Gastroesophageal sphincter (tissue), 4 donors: ENCODE data around the gene HNRNPD. TPM values are rescaled to one million over a fixed set of nuclear protein-coding genes. Genes with fewer than 3 reads are reported as not detected.
"Not testable (repeated sequence)": the region's sequence is repeated elsewhere in the genome, so short reads cannot be mapped to it uniquely, and the experiment has no call there.

ENCODE experiments used
- ATAC-seq: fragments of 150-250 bp; one replicate; pipeline ENCODE4 v1.9.1; 2016; ENCODE audit warnings: mild to moderate bottlenecking, moderate library complexity
- H3K27ac ChIP-seq, 4 donors: fragments of 200-600 bp; sonication (generic) in 3 of 4; 1 replicate in 3 of 4; 2 replicates in 1 of 4; pipeline ENCODE4 v1.5.1; 2016 to 2019
- H3K27me3 ChIP-seq: fragments of 200-600 bp; sonication (generic); one replicate; pipeline ENCODE4 v1.5.1; 2019
- H3K36me3 ChIP-seq, 2 donors: fragments of 200-600 bp; sonication (generic); one replicate each; pipeline ENCODE4 v1.5.1; 2019; ENCODE audit warnings: control low read depth in 1 of 2
- H3K4me1 ChIP-seq, 3 donors: fragments of 200-600 bp; sonication (generic); 1 replicate in 2 of 3; 2 replicates in 1 of 3; pipeline ENCODE4 v1.5.1; 2016 to 2019; ENCODE audit warnings: control low read depth in 2 of 3
- H3K4me3 ChIP-seq, 2 donors: fragments of 200-600 bp; sonication (generic); one replicate each; pipeline ENCODE4 v1.5.1; 2019; ENCODE audit warnings: mild to moderate bottlenecking in 1 of 2, moderate library complexity in 1 of 2
- H3K9me3 ChIP-seq, 3 donors: fragments of 200-600 bp; sonication (generic); one replicate each; pipeline ENCODE4 v1.5.1; 2017 to 2019; ENCODE audit warnings: control low read depth in 2 of 3
- CTCF ChIP-seq, 4 experiments: fragments of 200-600 bp in 2 of 4; fragments of 450-650 bp in 2 of 4; sonication (generic) in 1 of 4; IDR thresholded peaks; one replicate each; pipeline ENCODE4 v1.5.1; 2017 to 2019; ENCODE audit warnings: antibody characterized with exemption in 4 of 4, mild to moderate bottlenecking in 2 of 4, moderate library complexity in 2 of 4
- EP300 ChIP-seq: sonication (generic); formaldehyde crosslinking; IDR thresholded peaks from one replicate; pipeline ENCODE4 v1.6.1; 2017; ENCODE audit warnings: antibody characterized with exemption, mild to moderate bottlenecking
- POLR2A ChIP-seq, 2 donors: fragments of 450-650 bp; IDR thresholded peaks; one replicate each; pipeline ENCODE4 v1.6.1; 2017; ENCODE audit warnings: antibody characterized with exemption in 2 of 2, mild to moderate bottlenecking in 2 of 2, moderate library complexity in 1 of 2
- POLR2AphosphoS5 ChIP-seq: sonication (generic); formaldehyde crosslinking; IDR thresholded peaks from one replicate; pipeline ENCODE4 v1.6.1; 2017; ENCODE audit warnings: antibody characterized with exemption
- WGBS, 2 donors: methylation state at CpG; one replicate each; pipeline ENCODE4 v1.1.5; 2018; ENCODE audit warnings: low coverage in 1 of 2; 5-methylcytosine and 5-hydroxymethylcytosine counted together
- total RNA-seq, 4 donors: library from RNA; depleted of rRNA; stranded (reverse); fragments of >200 nt; gene quantifications; one replicate each; pipeline ENCODE4 v1.1.0, GENCODE V29; 2016

Gene HNRNPD
- total RNA-seq, 4 donors from 2014 or later, result 47.8 to 82.5 (median 72.8) TPM

GRCh38 chr4:82388405-82388804 is 14.6 kb upstream of the HNRNPD start:
- Histone ChIP-seq H3K27ac (no peak overlapping the region), H3K36me3 (no peaks in the 10 kb centered on the region), H3K9me3 (no peaks in the 10 kb centered on the region), H3K4me1 (peaks cover 0 to 12% (median 4%) of the 10 kb centered on the region in 3 donors), H3K27me3 (no peaks in the 10 kb centered on the region), H3K4me3 (no peak overlapping the region)
- WGBS, 2 donors, result 44 to 58% methylated on average over 1 of the region's 1 CpG
- no peak for ATAC-seq
- TF ChIP-seq CTCF (IDR thresholded peaks at IDR 0.05), result peak in 1 of 4 experiments; percentile 46
- TF ChIP-seq POLR2AphosphoS5, result no peak
- no peak for TF ChIP-seq POLR2A (IDR thresholded peaks at IDR 0.05)
- TF ChIP-seq EP300, result no peak

- not testable (repeated sequence) for H3K27me3 ChIP-seq, H3K9me3 ChIP-seq, H3K27ac ChIP-seq, H3K36me3 ChIP-seq, H3K4me3 ChIP-seq, ATAC-seq
- peaks cover 0 to 19% (median 4%) of the 10 kb centered on the region in 3 donors for H3K4me1 ChIP-seq
- 88 to 91% methylated on average over 8 of the region's 8 CpGs for WGBS, 2 donors
Observed at GRCh38 chr4:82386312-82386711, 12.5 kb upstream of the HNRNPD start.

GRCh38 chr4:82382751-82383150 is 9.0 kb upstream of the HNRNPD start:
- Histone ChIP-seq H3K4me3 (no peak overlapping the region), H3K9me3 (no peaks in the 10 kb centered on the region), H3K27ac (no peak overlapping the region), H3K36me3 (peaks cover 0 to 10% of the 10 kb centered on the region in 2 donors), H3K27me3 (no peaks in the 10 kb centered on the region), H3K4me1 (peaks cover 0 to 21% (median 5%) of the 10 kb centered on the region in 3 donors)
- no peak for ATAC-seq
- WGBS, 2 donors, result 69 to 84% methylated on average over 2 of the region's 2 CpGs
- no peak for TF ChIP-seq EP300
- no peak for TF ChIP-seq CTCF (IDR thresholded peaks at IDR 0.05)
- TF ChIP-seq POLR2A (IDR thresholded peaks at IDR 0.05), result no peak
- no peak for TF ChIP-seq POLR2AphosphoS5

- no peak overlapping the region for H3K4me3 ChIP-seq
- WGBS, 2 donors, result 43 to 63% methylated on average over 1 to 2 of the region's 2 CpGs
- H3K27ac ChIP-seq, result no peak overlapping the region
- no peak for TF ChIP-seq POLR2AphosphoS5
- no peak for TF ChIP-seq EP300
- TF ChIP-seq CTCF (IDR thresholded peaks at IDR 0.05), result no peak
- H3K4me1 ChIP-seq, result peaks cover 0 to 31% (median 5%) of the 10 kb centered on the region in 3 donors
- H3K27me3 ChIP-seq, result no peaks in the 10 kb centered on the region
- ATAC-seq, result no peak
- peaks cover 0 to 10% of the 10 kb centered on the region in 2 donors for H3K36me3 ChIP-seq
- no peaks in the 10 kb centered on the region for H3K9me3 ChIP-seq
Observed at GRCh38 chr4:82381661-82382296, 8.0 kb upstream of the HNRNPD start.

GRCh38 chr4:82381235-82381634 is 7.4 kb upstream of the HNRNPD start:
- no peaks in the 10 kb centered on the region for H3K9me3 ChIP-seq
- peaks cover 0 to 35% (median 5%) of the 10 kb centered on the region in 3 donors for H3K4me1 ChIP-seq
- TF ChIP-seq POLR2AphosphoS5, result no peak
- TF ChIP-seq CTCF (IDR thresholded peaks at IDR 0.05), result no peak
- TF ChIP-seq POLR2A (IDR thresholded peaks at IDR 0.05), result no peak
- TF ChIP-seq EP300, result no peak
- H3K27ac ChIP-seq, result no peak overlapping the region
- H3K4me3 ChIP-seq, result no peak overlapping the region
- peaks cover 0 to 10% of the 10 kb centered on the region in 2 donors for H3K36me3 ChIP-seq
- 100% methylated on average over 2 of the region's 3 CpGs; no CpG with 5 or more reads in 1 of the 2 donors for WGBS, 2 donors
- ATAC-seq, result no peak
- no peaks in the 10 kb centered on the region for H3K27me3 ChIP-seq
